ENCODE data around the gene BRD4. TPM values are rescaled to one million over a fixed set of nuclear protein-coding genes. Genes with fewer than 3 reads are reported as not detected.

Gene BRD4
- total and polyA plus RNA-seq, 2 donors (not counting 3 experiments of a cell fraction or from before 2014, with no cell fraction given): 14.9 to 125 TPM

DNA sequence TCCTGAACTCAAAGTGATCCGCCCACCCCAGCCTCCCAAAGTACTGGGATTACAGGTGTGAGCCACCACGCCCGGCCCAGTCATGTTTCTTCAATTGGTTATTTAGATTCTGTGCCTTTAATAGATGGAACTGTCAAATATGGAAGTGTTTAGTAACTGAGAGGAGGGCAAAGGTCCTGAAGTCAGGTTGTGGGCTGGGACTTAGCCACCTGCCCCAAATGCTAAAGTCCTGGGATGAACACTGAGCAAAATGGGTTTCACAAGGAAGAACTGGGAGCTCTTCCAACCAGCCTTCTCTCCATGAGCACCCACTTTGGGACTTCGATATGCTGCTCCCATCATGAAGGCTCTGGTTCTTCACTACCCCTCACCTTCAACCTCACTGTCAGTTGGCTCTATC lies 25.6 kb upstream of the BRD4 start:
- POLR2A ChIA-PET: no interaction called here
- BruUV-seq (replicated peaks): no TSS peak
- intact Hi-C loops (cut with micrococcal nuclease): no loop called here

GRCh38 chr19:15354566-15355296 lies 22.4 kb upstream of the BRD4 start:
- CTCF ChIA-PET: no interaction called here
- H3K4me3 ChIP-seq (replicated peaks in 1 of 3; ENCODE audit: insufficient read depth in 1 of 3, low read depth in 1 of 3, low read length in 3 of 3): no peak overlapping the region

More for the DNA sequence above, 25.6 kb upstream of the BRD4 start:
- Histone ChIP-seq H3K4me1 (ENCODE audit: control insufficient read depth, extremely low read depth, insufficient read depth, low read length) (no peaks in the 10 kb centered on the region), H3K9ac (replicated peaks; ENCODE audit: extremely low read depth, insufficient read depth, low read length) (no peak overlapping the region), H3K9me1 (replicated peaks; ENCODE audit: control insufficient read depth, extremely low read depth, insufficient read depth, low read length) (no peaks in the 10 kb centered on the region), H3K4me2 (ENCODE audit: insufficient read depth, low read length) (no peak overlapping the region), H3K27ac (ENCODE audit: insufficient read depth, low read depth, low read length) (no peak overlapping the region), H3K4me3 (replicated peaks in 1 of 3; ENCODE audit: insufficient read depth in 1 of 3, low read depth in 1 of 3, low read length in 3 of 3) (no peak overlapping the region), H3K9me3 (replicated peaks; ENCODE audit: control insufficient read depth, insufficient read depth, low read length) (no peaks in the 10 kb centered on the region), H3K36me3 (ENCODE audit: control insufficient read depth in 2 of 2, extremely low read depth in 1 of 2, insufficient read depth in 2 of 2, low read length in 2 of 2) (peaks cover 17 to 49% of the 10 kb centered on the region in 2 experiments), H4K20me1 (replicated peaks; ENCODE audit: control insufficient read depth, extremely low read depth, insufficient read depth, low read length) (no peaks in the 10 kb centered on the region), H3K27me3 (ENCODE audit: control insufficient read depth in 2 of 2, insufficient read depth in 2 of 2, low read length in 2 of 2) (no peaks in the 10 kb centered on the region), H2AFZ (ENCODE audit: low read depth, low read length) (no peak overlapping the region), H3K79me2 (ENCODE audit: control insufficient read depth, insufficient read depth, low read length) (no peaks in the 10 kb centered on the region)
- no peak for TF ChIP-seq POLR2AphosphoS5 (IDR thresholded peaks at IDR 0.05; ENCODE audit: insufficient read depth, low read depth, low read length)
- no peak for DNase-seq (ENCODE audit: low read depth, low spot score)
- CTCF ChIA-PET: interaction anchor here (0.7 kb wide), 3 partner anchors 176 to 804 kb away, joined by 3 to 4 read pairs (median 4); no protein-coding TSS in a partner anchor
- dilution Hi-C loops (cut with MboI; ENCODE audit: extremely low pct_ligation_motif_present, low sequenced_read_pairs): no loop called here
- FAIRE-seq: no peak

More at GRCh38 chr19:15354566-15355296, 22.4 kb upstream of the BRD4 start:
- DNase-seq (ENCODE audit: low read depth, low spot score) (no peak), FAIRE-seq (no peak)
- no peaks in the 10 kb centered on the region for H3K9me3 ChIP-seq (replicated peaks; ENCODE audit: control insufficient read depth, insufficient read depth, low read length)
- H3K36me3 ChIP-seq (ENCODE audit: control insufficient read depth in 2 of 2, extremely low read depth in 1 of 2, insufficient read depth in 2 of 2, low read length in 2 of 2): peaks cover 8 to 40% of the 10 kb centered on the region in 2 experiments
- intact Hi-C loops (cut with micrococcal nuclease): no loop called here
- H3K27ac ChIP-seq (ENCODE audit: insufficient read depth, low read depth, low read length): no peak overlapping the region
- H2AFZ ChIP-seq (ENCODE audit: low read depth, low read length): no peak overlapping the region
- POLR2A ChIA-PET: no interaction called here
- H3K79me2 ChIP-seq (ENCODE audit: control insufficient read depth, insufficient read depth, low read length): no peaks in the 10 kb centered on the region
- H3K4me2 ChIP-seq (ENCODE audit: insufficient read depth, low read length): no peak overlapping the region
- no peaks in the 10 kb centered on the region for H3K27me3 ChIP-seq (ENCODE audit: control insufficient read depth in 2 of 2, insufficient read depth in 2 of 2, low read length in 2 of 2)
- H3K9me1 ChIP-seq (replicated peaks; ENCODE audit: control insufficient read depth, extremely low read depth, insufficient read depth, low read length): no peaks in the 10 kb centered on the region
- dilution Hi-C loops (cut with MboI; ENCODE audit: extremely low pct_ligation_motif_present, low sequenced_read_pairs): no loop called here
- TSS peak; percentile 12 for BruUV-seq (replicated peaks)
- no peak overlapping the region for H3K9ac ChIP-seq (replicated peaks; ENCODE audit: extremely low read depth, insufficient read depth, low read length)
- no peaks in the 10 kb centered on the region for H4K20me1 ChIP-seq (replicated peaks; ENCODE audit: control insufficient read depth, extremely low read depth, insufficient read depth, low read length)
- no peaks in the 10 kb centered on the region for H3K4me1 ChIP-seq (ENCODE audit: control insufficient read depth, extremely low read depth, insufficient read depth, low read length)
- TF ChIP-seq, protein P1, sequence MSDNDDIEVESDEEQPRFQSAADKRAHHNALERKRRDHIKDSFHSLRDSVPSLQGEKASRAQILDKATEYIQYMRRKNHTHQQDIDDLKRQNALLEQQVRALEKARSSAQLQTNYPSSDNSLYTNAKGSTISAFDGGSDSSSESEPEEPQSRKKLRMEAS (IDR thresholded peaks at IDR 0.05; ENCODE audit: insufficient read depth, insufficient read length): no peak
- peak; percentile 43 for TF ChIP-seq POLR2A (IDR thresholded peaks at IDR 0.05; ENCODE audit: low read depth, low read length)
